ENCODE data around the gene AHRR.

GRCh38 chr5:314676-315487 is 6.6 kb upstream of the AHRR start:
- TF ChIP-seq, protein P1, sequence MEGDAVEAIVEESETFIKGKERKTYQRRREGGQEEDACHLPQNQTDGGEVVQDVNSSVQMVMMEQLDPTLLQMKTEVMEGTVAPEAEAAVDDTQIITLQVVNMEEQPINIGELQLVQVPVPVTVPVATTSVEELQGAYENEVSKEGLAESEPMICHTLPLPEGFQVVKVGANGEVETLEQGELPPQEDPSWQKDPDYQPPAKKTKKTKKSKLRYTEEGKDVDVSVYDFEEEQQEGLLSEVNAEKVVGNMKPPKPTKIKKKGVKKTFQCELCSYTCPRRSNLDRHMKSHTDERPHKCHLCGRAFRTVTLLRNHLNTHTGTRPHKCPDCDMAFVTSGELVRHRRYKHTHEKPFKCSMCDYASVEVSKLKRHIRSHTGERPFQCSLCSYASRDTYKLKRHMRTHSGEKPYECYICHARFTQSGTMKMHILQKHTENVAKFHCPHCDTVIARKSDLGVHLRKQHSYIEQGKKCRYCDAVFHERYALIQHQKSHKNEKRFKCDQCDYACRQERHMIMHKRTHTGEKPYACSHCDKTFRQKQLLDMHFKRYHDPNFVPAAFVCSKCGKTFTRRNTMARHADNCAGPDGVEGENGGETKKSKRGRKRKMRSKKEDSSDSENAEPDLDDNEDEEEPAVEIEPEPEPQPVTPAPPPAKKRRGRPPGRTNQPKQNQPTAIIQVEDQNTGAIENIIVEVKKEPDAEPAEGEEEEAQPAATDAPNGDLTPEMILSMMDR (conservative IDR thresholded peaks at IDR 0.05; ENCODE audit: low read length): no peak
- no peak for TF ChIP-seq EZH2phosphoT487 (IDR thresholded peaks at IDR 0.05; ENCODE audit: borderline replicate concordance, low read depth, low read length)

All from OCI-LY7 (cell line).